ENCODE data around the gene CCDC102B.

CCDC102B gene

GRCh38 chr18:69064063-69064462 lies 266.2 kb downstream of the CCDC102B start:
- in situ Hi-C loops (cut with HindIII; ENCODE audit: low sequenced_read_pairs): no loop called here
- no peak for DNase-seq (ENCODE audit: low read depth, low spot score)
- H3K4me3 ChIP-seq (ENCODE audit: low read depth, low read length): no peak overlapping the region
- TF ChIP-seq, protein P1, sequence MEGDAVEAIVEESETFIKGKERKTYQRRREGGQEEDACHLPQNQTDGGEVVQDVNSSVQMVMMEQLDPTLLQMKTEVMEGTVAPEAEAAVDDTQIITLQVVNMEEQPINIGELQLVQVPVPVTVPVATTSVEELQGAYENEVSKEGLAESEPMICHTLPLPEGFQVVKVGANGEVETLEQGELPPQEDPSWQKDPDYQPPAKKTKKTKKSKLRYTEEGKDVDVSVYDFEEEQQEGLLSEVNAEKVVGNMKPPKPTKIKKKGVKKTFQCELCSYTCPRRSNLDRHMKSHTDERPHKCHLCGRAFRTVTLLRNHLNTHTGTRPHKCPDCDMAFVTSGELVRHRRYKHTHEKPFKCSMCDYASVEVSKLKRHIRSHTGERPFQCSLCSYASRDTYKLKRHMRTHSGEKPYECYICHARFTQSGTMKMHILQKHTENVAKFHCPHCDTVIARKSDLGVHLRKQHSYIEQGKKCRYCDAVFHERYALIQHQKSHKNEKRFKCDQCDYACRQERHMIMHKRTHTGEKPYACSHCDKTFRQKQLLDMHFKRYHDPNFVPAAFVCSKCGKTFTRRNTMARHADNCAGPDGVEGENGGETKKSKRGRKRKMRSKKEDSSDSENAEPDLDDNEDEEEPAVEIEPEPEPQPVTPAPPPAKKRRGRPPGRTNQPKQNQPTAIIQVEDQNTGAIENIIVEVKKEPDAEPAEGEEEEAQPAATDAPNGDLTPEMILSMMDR (IDR thresholded peaks at IDR 0.05; ENCODE audit: low read depth, low read length): no peak

DNA sequence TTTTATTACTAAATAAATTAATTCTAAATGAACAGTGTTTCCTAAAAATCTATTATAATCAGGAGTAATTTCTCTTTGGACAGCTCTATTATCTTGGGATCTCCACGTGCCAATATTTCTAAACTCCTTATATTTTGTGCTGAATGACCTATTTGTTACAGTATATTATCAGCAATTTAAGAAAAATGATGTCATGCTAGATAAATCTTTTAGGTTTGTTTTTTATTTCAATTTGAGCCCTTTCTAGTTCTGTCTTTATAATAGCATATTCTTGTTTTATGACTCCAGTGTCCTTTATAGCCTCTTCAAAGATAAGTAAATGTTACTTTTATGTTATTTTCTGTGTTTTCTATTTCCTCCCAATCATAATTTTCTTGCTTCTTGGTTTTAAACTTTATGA lies 269.2 kb downstream of the CCDC102B start:
- DNase-seq (ENCODE audit: low read depth, low spot score): no peak
- no peak overlapping the region for H3K4me3 ChIP-seq (ENCODE audit: low read depth, low read length)
- TF ChIP-seq, protein P1 (IDR thresholded peaks at IDR 0.05; ENCODE audit: low read depth, low read length): no peak
- in situ Hi-C loops (cut with HindIII; ENCODE audit: low sequenced_read_pairs): no loop called here

DNA sequence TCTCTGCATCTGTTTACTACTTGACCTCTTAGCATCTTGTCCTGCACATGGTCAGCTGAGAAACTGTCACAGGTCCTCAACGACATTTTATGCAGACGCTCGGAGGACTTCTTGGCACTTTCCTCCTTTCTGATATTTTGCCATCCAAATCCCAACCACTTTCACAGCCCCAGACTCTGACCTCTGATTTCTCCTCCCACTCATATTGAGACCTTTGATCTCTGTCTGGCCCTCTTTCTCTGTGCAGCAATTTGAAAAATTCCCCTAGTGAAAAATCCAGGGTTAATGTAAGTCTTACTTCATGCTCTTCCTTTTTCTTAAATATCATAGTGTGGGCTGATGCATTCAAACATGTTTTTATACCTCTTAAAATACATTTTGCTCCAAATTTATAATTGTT lies 273.8 kb downstream of the CCDC102B start:
- no peak overlapping the region for H3K4me3 ChIP-seq (ENCODE audit: low read depth, low read length)
- TF ChIP-seq, protein P1 (IDR thresholded peaks at IDR 0.05; ENCODE audit: low read depth, low read length): no peak
- DNase-seq (ENCODE audit: low read depth, low spot score): no peak
- in situ Hi-C loops (cut with HindIII; ENCODE audit: low sequenced_read_pairs): no loop called here

GRCh38 chr18:69081846-69082245 lies 284.0 kb downstream of the CCDC102B start:
- no peak for DNase-seq (ENCODE audit: low read depth, low spot score)
- in situ Hi-C loops (cut with HindIII; ENCODE audit: low sequenced_read_pairs): no loop called here
- H3K4me3 ChIP-seq (ENCODE audit: low read depth, low read length): no peak overlapping the region
- TF ChIP-seq, protein P1 (IDR thresholded peaks at IDR 0.05; ENCODE audit: low read depth, low read length): no peak

- no peak for DNase-seq (ENCODE audit: low read depth, low spot score)
- in situ Hi-C loops (cut with HindIII; ENCODE audit: low sequenced_read_pairs): no loop called here
- no peak overlapping the region for H3K4me3 ChIP-seq (ENCODE audit: low read depth, low read length)
- TF ChIP-seq, protein P1 (IDR thresholded peaks at IDR 0.05; ENCODE audit: low read depth, low read length): no peak
Observed at GRCh38 chr18:69082499-69082898, 284.6 kb downstream of the CCDC102B start.

- DNase-seq (ENCODE audit: low read depth, low spot score): no peak
- in situ Hi-C loops (cut with HindIII; ENCODE audit: low sequenced_read_pairs): no loop called here
- TF ChIP-seq, protein P1 (IDR thresholded peaks at IDR 0.05; ENCODE audit: low read depth, low read length): no peak
- H3K4me3 ChIP-seq (ENCODE audit: low read depth, low read length): no peak overlapping the region
Observed at GRCh38 chr18:69085951-69086350, 288.1 kb downstream of the CCDC102B start.

DNA sequence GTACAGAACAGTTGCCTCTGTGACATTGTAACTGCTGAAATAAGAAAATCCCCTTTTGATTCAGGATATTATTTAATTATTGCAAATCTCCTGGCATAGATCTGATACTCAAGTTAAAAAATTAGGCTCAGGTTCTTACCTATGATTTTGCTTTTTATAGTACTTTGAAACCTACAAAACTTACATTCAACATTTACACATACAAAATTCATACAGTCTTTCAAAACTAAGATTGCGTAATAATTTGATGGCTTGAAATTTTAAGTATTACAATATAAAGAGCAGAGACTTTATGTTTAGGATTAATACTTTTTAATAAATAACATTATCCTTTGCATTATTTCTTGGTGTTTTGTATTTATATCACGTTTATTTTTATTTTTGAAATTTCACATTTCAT lies 291.1 kb downstream of the CCDC102B start:
- in situ Hi-C loops (cut with HindIII; ENCODE audit: low sequenced_read_pairs): no loop called here
- TF ChIP-seq, protein P1 (IDR thresholded peaks at IDR 0.05; ENCODE audit: low read depth, low read length): no peak
- no peak overlapping the region for H3K4me3 ChIP-seq (ENCODE audit: low read depth, low read length)
- DNase-seq (ENCODE audit: low read depth, low spot score): no peak

Measured in astrocyte of the spinal cord (primary cell).